Upper lobe of left lung (tissue), 6 donors: ENCODE data around the gene CRYGD. TPM values are rescaled to one million over a fixed set of nuclear protein-coding genes. Genes with fewer than 3 reads are reported as not detected.

ENCODE experiments used
- ATAC-seq, 2 donors: fragments of 200-7000 bp; cut with Tn5 transposase; one replicate each; pipeline ENCODE4 v1.9.1; 2022; ENCODE audit warnings: mild to moderate bottlenecking in 2 of 2, moderate library complexity in 2 of 2; ENCODE audit not compliant: low FRiP score in 2 of 2
- DNase-seq, 2 donors: peaks; one replicate each; pipeline ENCODE4 v3.0.0-alpha.2; 2019 to 2020
- H3K27ac ChIP-seq, 4 donors: fragments of 200-600 bp; sonication (generic); one replicate each; pipeline ENCODE4 v1.5.1; 2016 to 2019
- H3K27me3 ChIP-seq, 4 donors: fragments of 200-600 bp; sonication (generic); one replicate each; pipeline ENCODE4 v1.5.1; 2017 to 2019
- H3K36me3 ChIP-seq, 4 donors: fragments of 200-600 bp; sonication (generic); one replicate each; pipeline ENCODE4 v1.5.1; 2016 to 2019
- H3K4me1 ChIP-seq, 4 donors: fragments of 200-600 bp; sonication (generic); one replicate each; pipeline ENCODE4 v1.5.1; 2018 to 2019
- H3K4me3 ChIP-seq, 4 donors: fragments of 200-600 bp; sonication (generic); one replicate each; pipeline ENCODE4 v1.5.1; 2017 to 2019; ENCODE audit warnings: mild to moderate bottlenecking in 2 of 4, moderate library complexity in 1 of 4
- H3K9me3 ChIP-seq, 4 donors: fragments of 200-600 bp; sonication (generic); one replicate each; pipeline ENCODE4 v1.5.1; 2018 to 2019
- CTCF ChIP-seq, 6 experiments: fragments of 450-650 bp in 4 of 6; fragments of 200-600 bp in 2 of 6; sonication (generic) in 2 of 6; IDR thresholded peaks; one replicate each; pipeline ENCODE4 v1.5.1; 2016 to 2019; ENCODE audit warnings: antibody characterized with exemption in 6 of 6
- EP300 ChIP-seq, 4 donors: sonication (generic); formaldehyde crosslinking; IDR thresholded peaks; one replicate each; pipeline ENCODE4 v1.5.1; 2017; ENCODE audit warnings: antibody characterized with exemption in 4 of 4, control low read depth in 2 of 4
- POLR2A ChIP-seq, 4 donors: fragments of 450-650 bp; IDR thresholded peaks; one replicate each; pipeline ENCODE4 v1.5.1; 2016 to 2017; ENCODE audit warnings: antibody characterized with exemption in 4 of 4, mild to moderate bottlenecking in 2 of 4
- POLR2AphosphoS5 ChIP-seq, 2 donors: sonication (generic); formaldehyde crosslinking; IDR thresholded peaks; one replicate each; pipeline ENCODE4 v1.5.1; 2017; ENCODE audit warnings: antibody characterized with exemption in 2 of 2
- WGBS, 2 donors: methylation state at CpG; one replicate each; pipeline ENCODE4 v1.1.5; 2017 to 2018; 5-methylcytosine and 5-hydroxymethylcytosine counted together
- total RNA-seq, 6 donors: library from RNA; depleted of rRNA in 4 of 6; stranded (reverse); fragments of >200 nt in 4 of 6; gene quantifications; one replicate each; pipeline versions ENCODE4 v1.1.0 to v1.2.1, GENCODE V29; 2016 to 2021
- donor health status: DM: no; HTN: no; CAD: no; lungs with moderate emphysema.
- donor health status: DM: no; HTN: yes; CAD: no; lungs with severe emphysema.

Gene CRYGD
- total RNA-seq, 6 donors from 2014 or later = not detected

GRCh38 chr2:208092093-208092832, 32.1 kb downstream of the CRYGD start:
- Histone ChIP-seq H3K36me3 (no peaks in the 10 kb centered on the region), H3K4me3 (no peak overlapping the region), H3K27ac (no peak overlapping the region), H3K27me3 (no peaks in the 10 kb centered on the region), H3K9me3 (no peaks in the 10 kb centered on the region), H3K4me1 (no peaks in the 10 kb centered on the region)
- WGBS, 2 donors = 73 to 87% methylated on average over 1 of the region's 1 CpG
- TF ChIP-seq POLR2A (IDR thresholded peaks at IDR 0.05) = no peak
- no peak for TF ChIP-seq CTCF (IDR thresholded peaks at IDR 0.05)
- no peak for TF ChIP-seq EP300 (IDR thresholded peaks at IDR 0.05)
- TF ChIP-seq POLR2AphosphoS5 (IDR thresholded peaks at IDR 0.05) = no peak
- ATAC-seq (no peak), DNase-seq (no peak)

GRCh38 chr2:208090420-208090819, 33.9 kb downstream of the CRYGD start:
- no peak for TF ChIP-seq EP300 (IDR thresholded peaks at IDR 0.05)

GRCh38 chr2:208086029-208086428, 38.3 kb downstream of the CRYGD start:
- DNase-seq (no peak), ATAC-seq (no peak)
- no peak for TF ChIP-seq EP300 (IDR thresholded peaks at IDR 0.05)
- TF ChIP-seq CTCF (IDR thresholded peaks at IDR 0.05) = no peak
- no peak for TF ChIP-seq POLR2AphosphoS5 (IDR thresholded peaks at IDR 0.05)
- TF ChIP-seq POLR2A (IDR thresholded peaks at IDR 0.05) = no peak
- Histone ChIP-seq H3K27me3 (no peaks in the 10 kb centered on the region), H3K36me3 (no peaks in the 10 kb centered on the region), H3K4me1 (no peaks in the 10 kb centered on the region), H3K9me3 (no peaks in the 10 kb centered on the region), H3K4me3 (no peak overlapping the region), H3K27ac (no peak overlapping the region)
- WGBS, 2 donors = 14 to 59% methylated on average over 1 of the region's 1 CpG

More at GRCh38 chr2:208090420-208090819, 33.9 kb downstream of the CRYGD start:
- no peak for ATAC-seq
- Histone ChIP-seq H3K9me3 (no peaks in the 10 kb centered on the region), H3K27me3 (no peaks in the 10 kb centered on the region), H3K4me3 (no peak overlapping the region), H3K36me3 (no peaks in the 10 kb centered on the region), H3K4me1 (no peaks in the 10 kb centered on the region), H3K27ac (no peak overlapping the region)
- DNase-seq = no peak

GRCh38 chr2:208083807-208084206, 40.5 kb downstream of the CRYGD start:
- Histone ChIP-seq H3K9me3 (no peaks in the 10 kb centered on the region), H3K4me1 (no peaks in the 10 kb centered on the region), H3K27me3 (no peaks in the 10 kb centered on the region), H3K36me3 (no peaks in the 10 kb centered on the region), H3K27ac (no peak overlapping the region), H3K4me3 (no peak overlapping the region)
- ATAC-seq (no peak), DNase-seq (no peak)
- TF ChIP-seq POLR2A (IDR thresholded peaks at IDR 0.05) (no peak), POLR2AphosphoS5 (IDR thresholded peaks at IDR 0.05) (no peak), CTCF (IDR thresholded peaks at IDR 0.05) (no peak), EP300 (IDR thresholded peaks at IDR 0.05) (no peak)

- no peak for TF ChIP-seq EP300 (IDR thresholded peaks at IDR 0.05)
- no peak for TF ChIP-seq CTCF (IDR thresholded peaks at IDR 0.05)
- TF ChIP-seq POLR2A (IDR thresholded peaks at IDR 0.05) = no peak
- no peak for TF ChIP-seq POLR2AphosphoS5 (IDR thresholded peaks at IDR 0.05)
- no peaks in the 10 kb centered on the region for H3K27me3 ChIP-seq
- no peaks in the 10 kb centered on the region for H3K9me3 ChIP-seq
- no peak overlapping the region for H3K27ac ChIP-seq
- no peak overlapping the region for H3K4me3 ChIP-seq
- DNase-seq = no peak
- H3K4me1 ChIP-seq = no peaks in the 10 kb centered on the region
- no peak for ATAC-seq
- WGBS, 2 donors = 79 to 80% methylated on average over 2 of the region's 2 CpGs
- H3K36me3 ChIP-seq = no peaks in the 10 kb centered on the region
These were observed 47.0 kb downstream of the CRYGD start for GRCh38 chr2:208077276-208077675.
